K562 (cell line): ENCODE data around the gene NOL4L. TPM values are rescaled to one million over a fixed set of nuclear protein-coding genes. Genes with fewer than 3 reads are reported as not detected.

Experiments
- ATAC-seq: fragments of 200-7000 bp; cut with Tn5 transposase; 3 replicates; pipeline ENCODE4 v1.9.1; 2020; ENCODE audit warnings: moderate library complexity
- BruUV-seq: library from RNA; stranded (reverse); fragments of 400-500 nt; replicated peaks from 2 replicates; lab custom pipeline; 2021; lab: Mats Ljungman, UMichigan
- CTCF ChIA-PET: fragments of 300-600 bp; formaldehyde crosslinking; extraction: SDS; loops from one replicate; lab custom pipeline; 2021; ENCODE audit warnings: low intra/inter-chr PET ratio; lab: Yijun Ruan, JAX
- POLR2A ChIA-PET: fragments of 300-600, 350-650 bp; sonication (Branson Sonifier 250); formaldehyde crosslinking; extraction: SDS; loops from one replicate; lab custom pipeline; 2021; ENCODE audit warnings: antibody characterized with exemption, inconsistent platforms; lab: Yijun Ruan, JAX
- DNase-seq, 4 experiments: peaks; one replicate each; pipeline versions ENCODE4 v3.0.0 to v3.0.0-alpha.2; 2011 to 2018; ENCODE audit warnings: low spot score in 3 of 4, mixed read lengths in 3 of 4; ENCODE audit errors: extremely low read depth in 1 of 4
- FAIRE-seq: peaks from 2 replicates; lab custom pipeline; 2011; peaks lifted over from hg19 to GRCh38; lab: Jason Lieb, UNC
- H2AFZ ChIP-seq: 2 replicates; pipeline ENCODE4 v1.6.0; 2011; ENCODE audit warnings: low read depth, low read length, control low read depth, inconsistent platforms
- H3K27ac ChIP-seq: fragments of 200-600 bp; 3 replicates; pipeline ENCODE4 v1.8.0; 2011; ENCODE audit warnings: low read depth, mild to moderate bottlenecking, control low read depth, inconsistent platforms, low read length, moderate library complexity, mixed read lengths; ENCODE audit errors: extremely low read depth
- H3K27me3 ChIP-seq, 2 experiments: fragments of 300-600 bp in 1 of 2; 2 replicates in 1 of 2; 3 replicates in 1 of 2; pipeline versions ENCODE4 v1.6.0 to v1.8.0; 2011; ENCODE audit warnings: inconsistent platforms in 2 of 2, low read length in 2 of 2, mild to moderate bottlenecking in 1 of 2, mixed read lengths in 1 of 2, moderate library complexity in 1 of 2; ENCODE audit not compliant: control insufficient read depth in 2 of 2, insufficient read depth in 2 of 2
- H3K36me3 ChIP-seq: fragments of 300-600 bp; 3 replicates; pipeline ENCODE4 v1.8.0; 2011; ENCODE audit warnings: mild to moderate bottlenecking, low read length, inconsistent platforms; ENCODE audit not compliant: control insufficient read depth, insufficient read depth
- H3K4me1 ChIP-seq, 2 experiments: fragments of 200-600 bp in 1 of 2; replicated peaks in 1 of 2; 2 replicates in 1 of 2; 3 replicates in 1 of 2; pipeline versions ENCODE4 v1.5.1 to v1.8.0; 2011; ENCODE audit warnings: inconsistent platforms in 2 of 2, low read length in 2 of 2, mild to moderate bottlenecking in 1 of 2, mixed read lengths in 1 of 2, moderate library complexity in 1 of 2; ENCODE audit not compliant: control insufficient read depth in 2 of 2, insufficient read depth in 2 of 2
- H3K4me2 ChIP-seq: 2 replicates; pipeline ENCODE4 v1.6.1; 2011; ENCODE audit warnings: low read length, control low read depth, inconsistent platforms, mixed read lengths; ENCODE audit not compliant: insufficient read depth
- H3K4me3 ChIP-seq: fragments of 200-600 bp; sonication (generic), shearing (Covaris generic); 2 replicates; pipeline ENCODE4 v1.5.1; 2016; ENCODE audit warnings: control low read depth, inconsistent platforms
- H3K79me2 ChIP-seq: fragments of 200-600 bp; 3 replicates; pipeline ENCODE4 v1.8.0; 2011; ENCODE audit warnings: low read length, inconsistent platforms; ENCODE audit not compliant: control insufficient read depth, insufficient read depth
- H3K9ac ChIP-seq, 2 experiments: 2 replicates each; pipeline versions ENCODE4 v1.6.0 to v1.6.1; 2011; ENCODE audit warnings: low read depth in 2 of 2, low read length in 2 of 2, control low read depth in 1 of 2, inconsistent platforms in 1 of 2, mild to moderate bottlenecking in 1 of 2, mixed read lengths in 1 of 2; ENCODE audit not compliant: insufficient read depth in 1 of 2
- H3K9me1 ChIP-seq: one replicate; pipeline ENCODE4 v1.6.0; 2011; ENCODE audit warnings: inconsistent platforms, mild to moderate bottlenecking, low read length, moderate library complexity; ENCODE audit not compliant: control insufficient read depth, insufficient read depth
- H3K9me3 ChIP-seq: replicated peaks from 2 replicates; pipeline ENCODE4 v1.5.1; 2011; ENCODE audit warnings: low read depth, low read length, inconsistent platforms; ENCODE audit not compliant: control insufficient read depth, insufficient read depth
- H4K20me1 ChIP-seq: replicated peaks from 2 replicates; pipeline ENCODE4 v1.6.1; 2011; ENCODE audit warnings: low read length, inconsistent platforms, mixed read lengths; ENCODE audit not compliant: control insufficient read depth, insufficient read depth
- MCM3 ChIP-seq: fragments of 450-650 bp; IDR thresholded peaks from 2 replicates; pipeline ENCODE4 v1.6.1; 2016
- WGBS: fragments of 100-300 bp; shearing (Covaris generic); methylation state at CpG from one replicate; pipeline ENCODE4 v1.1.6; 2016; ENCODE audit warnings: low coverage, mixed read lengths; ENCODE audit not compliant: insufficient coverage; ENCODE audit errors: missing lambda C conversion rate; 5-methylcytosine and 5-hydroxymethylcytosine counted together
- in situ Hi-C: fragments of 300-500 bp; cut with MboI; formaldehyde crosslinking; loops from 4 replicates; pipeline ENCODE4 v1.15.0; 2018; ENCODE audit warnings: inconsistent platforms, mixed read lengths
- intact Hi-C: fragments of 100-400 bp; cut with micrococcal nuclease; formaldehyde crosslinking; loops from 2 replicates; pipeline ENCODE4 v1.14.2; 2022
- polyA plus RNA-seq, 8 experiments: library from polyadenylated mRNA; depleted of rRNA in 4 of 8; stranded (reverse) in 5 of 8; unstranded in 3 of 8; fragments of >200 nt; fragmentation: Nextera tagmentation in 2 of 8; fragmentation: Illumina TruSeq in 1 of 8; extraction: Ambion mirVana in 2 of 8; extraction: Trizol in 1 of 8; gene quantifications; 2 replicates each; pipeline versions ENCODE4 v1.2.1 to v1.2.3, GENCODE V29; 2011 to 2014; ENCODE audit warnings: inconsistent platforms in 1 of 8, missing spikeins in 1 of 8
- total RNA-seq, 7 experiments: library from RNA; depleted of rRNA in 6 of 7; stranded (reverse); fragments of >200 nt in 6 of 7; fragmentation: Illumina TruSeq in 2 of 7; extraction: Trizol in 2 of 7; gene quantifications; 2 replicates each; pipeline versions ENCODE4 v1.2.1 to v1.2.3, GENCODE V29; 2011 to 2021; ENCODE audit warnings: low replicate concordance in 1 of 7
- TF ChIP-seq, protein P1 (sequence below): fragments of 450-650 bp; IDR thresholded peaks from 2 replicates; pipeline ENCODE4 v1.6.1; 2017; ENCODE audit warnings: mild to moderate bottlenecking, moderate library complexity
- TF ChIP-seq, protein P2 (sequence below): fragments of 450-650 bp; conservative IDR thresholded peaks from 2 replicates; pipeline ENCODE4 v1.6.1; 2016; ENCODE audit warnings: missing genetic modification characterization, low read depth, mild to moderate bottlenecking, missing compliant biosample characterization, moderate library complexity

Gene NOL4L
- total and polyA plus RNA-seq, 9 of the 15 experiments (the other 6 are each of a cell fraction or from before 2014, with no cell fraction given): 5.1 to 36.2 (median 13.6) TPM

DNA sequence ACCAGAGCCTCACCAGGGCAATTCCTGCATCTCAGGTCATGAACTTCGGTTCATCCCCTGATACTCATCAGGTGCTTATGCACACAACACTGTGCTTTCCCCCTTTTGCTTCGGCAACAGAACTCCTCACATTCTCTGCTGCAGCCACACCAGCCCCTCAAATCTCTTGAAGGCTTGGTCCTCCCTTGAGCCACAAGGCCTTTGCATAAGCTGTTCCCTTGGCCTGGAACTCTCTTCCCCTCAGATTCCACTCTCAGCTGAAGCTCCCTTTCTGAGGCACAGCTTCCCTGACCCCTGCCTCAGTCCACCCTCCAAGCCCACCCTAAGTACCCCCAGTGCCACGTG, 76.4 kb downstream of the NOL4L start:
- no peak overlapping the region for H3K4me3 ChIP-seq
- H3K9ac ChIP-seq: peak overlapping the region in 1 of 2 experiments; percentile 37; a peak in 1 of 4 replicates
- no peaks in the 10 kb centered on the region for H3K79me2 ChIP-seq
- FAIRE-seq: no peak
- ChIA-PET CTCF (no interaction called here), POLR2A (interaction anchor here (0.7 to 1.3 kb wide), 6 partner anchors 9 to 134 kb away, joined by 3 to 4 read pairs (median 3); no protein-coding TSS in a partner anchor)
- in situ Hi-C loops (no loop called here), intact Hi-C loops (no loop called here)
- H3K9me3 ChIP-seq: no peaks in the 10 kb centered on the region
- no peaks in the 10 kb centered on the region for H3K27me3 ChIP-seq
- no peak for TF ChIP-seq MCM3
- TF ChIP-seq, protein P1, sequence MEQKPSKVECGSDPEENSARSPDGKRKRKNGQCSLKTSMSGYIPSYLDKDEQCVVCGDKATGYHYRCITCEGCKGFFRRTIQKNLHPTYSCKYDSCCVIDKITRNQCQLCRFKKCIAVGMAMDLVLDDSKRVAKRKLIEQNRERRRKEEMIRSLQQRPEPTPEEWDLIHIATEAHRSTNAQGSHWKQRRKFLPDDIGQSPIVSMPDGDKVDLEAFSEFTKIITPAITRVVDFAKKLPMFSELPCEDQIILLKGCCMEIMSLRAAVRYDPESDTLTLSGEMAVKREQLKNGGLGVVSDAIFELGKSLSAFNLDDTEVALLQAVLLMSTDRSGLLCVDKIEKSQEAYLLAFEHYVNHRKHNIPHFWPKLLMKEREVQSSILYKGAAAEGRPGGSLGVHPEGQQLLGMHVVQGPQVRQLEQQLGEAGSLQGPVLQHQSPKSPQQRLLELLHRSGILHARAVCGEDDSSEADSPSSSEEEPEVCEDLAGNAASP: no peak
- TF ChIP-seq, protein P2, sequence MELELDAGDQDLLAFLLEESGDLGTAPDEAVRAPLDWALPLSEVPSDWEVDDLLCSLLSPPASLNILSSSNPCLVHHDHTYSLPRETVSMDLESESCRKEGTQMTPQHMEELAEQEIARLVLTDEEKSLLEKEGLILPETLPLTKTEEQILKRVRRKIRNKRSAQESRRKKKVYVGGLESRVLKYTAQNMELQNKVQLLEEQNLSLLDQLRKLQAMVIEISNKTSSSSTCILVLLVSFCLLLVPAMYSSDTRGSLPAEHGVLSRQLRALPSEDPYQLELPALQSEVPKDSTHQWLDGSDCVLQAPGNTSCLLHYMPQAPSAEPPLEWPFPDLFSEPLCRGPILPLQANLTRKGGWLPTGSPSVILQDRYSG (tag): no peak
- no peak overlapping the region for H3K27ac ChIP-seq
- H4K20me1 ChIP-seq: peaks cover 20% of the 10 kb centered on the region
- no peak overlapping the region for H2AFZ ChIP-seq
- peaks cover 22 to 24% of the 10 kb centered on the region in 2 experiments for H3K4me1 ChIP-seq
- BruUV-seq: no TSS peak
- DNase-seq: no peak
- H3K9me1 ChIP-seq: no peaks in the 10 kb centered on the region
- 75% methylated on average over 3 of the region's 3 CpGs for WGBS
- H3K4me2 ChIP-seq: no peak overlapping the region
- H3K36me3 ChIP-seq: peaks cover 49% of the 10 kb centered on the region; the same call in 2 of the 3 replicates
- ATAC-seq: no peak
